DOHH2 (cell line): ENCODE measurements around the gene SLC15A5.

Experiments used
- H3F3A ChIP-seq: fragments of 200-600 bp; sonication (generic), shearing (Covaris generic); 2 replicates; pipeline ENCODE4 v1.6.0; 2016; ENCODE audit warnings: antibody characterized with exemption, mild to moderate bottlenecking; ENCODE audit not compliant: control insufficient read depth, insufficient read depth
- H3K27ac ChIP-seq: fragments of 200-600 bp; sonication (generic); 2 replicates; pipeline ENCODE4 v1.5.1; 2014; ENCODE audit warnings: low read depth, mild to moderate bottlenecking, low read length, moderate library complexity
- H3K27me3 ChIP-seq: fragments of 200-600 bp; sonication (generic); 2 replicates; pipeline ENCODE4 v1.6.1; 2014; ENCODE audit warnings: mild to moderate bottlenecking, low read length, mixed read lengths; ENCODE audit not compliant: control insufficient read depth
- H3K36me3 ChIP-seq: fragments of 200-600 bp; sonication (generic); 2 replicates; pipeline ENCODE4 v1.6.1; 2014; ENCODE audit warnings: mild to moderate bottlenecking, low read length, moderate library complexity, mixed read lengths; ENCODE audit not compliant: control insufficient read depth
- H3K4me1 ChIP-seq: fragments of 200-600 bp; sonication (generic); 2 replicates; pipeline ENCODE4 v1.6.1; 2014; ENCODE audit warnings: mild to moderate bottlenecking, low read length, mixed read lengths; ENCODE audit not compliant: control insufficient read depth
- H3K4me2 ChIP-seq: fragments of 200-600 bp; sonication (generic); 2 replicates; pipeline ENCODE4 v1.6.0; 2014; ENCODE audit warnings: mild to moderate bottlenecking, low read length, moderate library complexity
- H3K4me3 ChIP-seq: fragments of 200-600 bp; sonication (generic); 2 replicates; pipeline ENCODE4 v1.5.1; 2014; ENCODE audit warnings: mild to moderate bottlenecking, low read length, mixed read lengths
- H3K79me2 ChIP-seq: fragments of 200-600 bp; sonication (generic); 2 replicates; pipeline ENCODE4 v1.6.1; 2014; ENCODE audit warnings: mild to moderate bottlenecking, low read length, mixed read lengths; ENCODE audit not compliant: control insufficient read depth
- H3K9me2 ChIP-seq: fragments of 200-600 bp; sonication (generic); replicated peaks from 2 replicates; pipeline ENCODE4 v1.6.1; 2014; ENCODE audit warnings: mild to moderate bottlenecking, low read length, mixed read lengths; ENCODE audit not compliant: control insufficient read depth
- H3K9me3 ChIP-seq: fragments of 200-600 bp; sonication (generic); 2 replicates; pipeline ENCODE4 v1.6.1; 2014; ENCODE audit warnings: antibody characterized with exemption, low read length, mixed read lengths; ENCODE audit not compliant: control insufficient read depth, insufficient read depth
- H4K20me1 ChIP-seq: fragments of 200-600 bp; sonication (generic); 2 replicates; pipeline ENCODE4 v1.6.0; 2014; ENCODE audit warnings: low read depth, mild to moderate bottlenecking, antibody characterized with exemption, low read length, moderate library complexity; ENCODE audit not compliant: control insufficient read depth, insufficient read depth
- CTCF ChIP-seq: fragments of 200-600 bp; sonication (generic); IDR thresholded peaks from one replicate; pipeline ENCODE4 v1.5.1; 2014; ENCODE audit warnings: antibody characterized with exemption, mild to moderate bottlenecking, low read depth, low read length; ENCODE audit not compliant: poor library complexity, severe bottlenecking
- EZH2phosphoT487 ChIP-seq: fragments of 200-600 bp; sonication (generic); IDR thresholded peaks from 2 replicates; pipeline ENCODE4 v1.6.1; 2017; ENCODE audit warnings: borderline replicate concordance, mild to moderate bottlenecking, antibody characterized with exemption, low read length, moderate library complexity, mixed read lengths

Gene SLC15A5

DNA sequence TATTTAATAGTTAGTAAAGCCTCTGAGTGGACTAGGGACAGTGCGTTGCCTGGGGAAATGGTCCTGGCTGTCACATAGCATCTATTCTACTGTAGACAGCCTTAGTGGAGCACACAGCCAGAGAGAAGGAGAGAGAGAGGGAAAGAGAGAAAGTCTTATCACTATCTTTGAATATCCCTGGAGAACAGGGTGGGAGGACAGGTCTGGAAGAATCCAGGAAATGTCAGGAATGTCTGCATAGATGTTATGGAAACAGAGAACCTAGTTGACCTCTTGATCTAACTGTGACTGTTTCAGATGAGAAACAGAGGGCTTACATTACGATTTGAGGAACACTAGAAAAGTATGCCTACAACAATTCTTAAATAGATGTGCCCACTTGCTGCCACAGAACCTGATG, 92.8 kb downstream of the SLC15A5 start:
- Histone ChIP-seq H3K4me2 (no peak overlapping the region), H3K36me3 (no peaks in the 10 kb centered on the region), H3K9me2 (no peaks in the 10 kb centered on the region), H3K27ac (no peak overlapping the region), H3K79me2 (no peaks in the 10 kb centered on the region), H3K4me3 (no peak overlapping the region), H3K4me1 (no peaks in the 10 kb centered on the region), H4K20me1 (no peaks in the 10 kb centered on the region), H3K27me3 (no peaks in the 10 kb centered on the region), H3K9me3 (no peaks in the 10 kb centered on the region), H3F3A (no peaks in the 10 kb centered on the region)
- no peak for TF ChIP-seq CTCF
- TF ChIP-seq EZH2phosphoT487, result no peak

DNA sequence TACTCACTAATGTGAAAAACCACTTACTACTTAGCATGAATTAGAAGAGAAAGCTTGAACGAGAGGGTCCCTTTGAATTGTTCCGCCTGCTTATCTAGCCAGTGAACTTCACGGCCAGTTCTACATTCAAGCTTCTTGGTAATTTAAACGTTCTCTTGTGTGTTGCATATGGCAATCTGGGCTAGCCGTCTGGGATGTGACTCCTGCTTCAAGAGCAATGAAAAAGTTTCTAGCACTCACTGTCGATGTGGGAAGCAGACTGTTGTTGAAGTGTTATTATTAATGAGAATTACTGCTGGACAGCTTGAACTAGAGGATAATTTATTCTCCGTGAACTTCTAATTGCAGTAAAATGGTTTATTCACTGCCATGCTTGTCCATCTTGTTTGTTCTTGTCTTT, 93.9 kb downstream of the SLC15A5 start:
- H3K27ac ChIP-seq, result no peak overlapping the region
- H3K4me3 ChIP-seq, result no peak overlapping the region
- no peaks in the 10 kb centered on the region for H4K20me1 ChIP-seq
- no peak overlapping the region for H3K4me2 ChIP-seq
- no peaks in the 10 kb centered on the region for H3K27me3 ChIP-seq
- H3K9me2 ChIP-seq, result no peaks in the 10 kb centered on the region
- no peaks in the 10 kb centered on the region for H3K36me3 ChIP-seq
- H3K4me1 ChIP-seq, result no peaks in the 10 kb centered on the region
- no peaks in the 10 kb centered on the region for H3K9me3 ChIP-seq
- no peaks in the 10 kb centered on the region for H3F3A ChIP-seq
- TF ChIP-seq CTCF, result no peak
- TF ChIP-seq EZH2phosphoT487, result no peak
- H3K79me2 ChIP-seq, result no peaks in the 10 kb centered on the region

GRCh38 chr12:16175840-16176239, 101.6 kb downstream of the SLC15A5 start:
- Histone ChIP-seq H3K4me3 (no peak overlapping the region), H3K4me2 (no peak overlapping the region), H3K36me3 (no peaks in the 10 kb centered on the region), H3K79me2 (no peaks in the 10 kb centered on the region), H4K20me1 (no peaks in the 10 kb centered on the region), H3K9me3 (no peaks in the 10 kb centered on the region), H3K9me2 (no peaks in the 10 kb centered on the region), H3K27me3 (no peaks in the 10 kb centered on the region), H3K4me1 (no peaks in the 10 kb centered on the region), H3K27ac (no peak overlapping the region), H3F3A (no peaks in the 10 kb centered on the region)
- TF ChIP-seq EZH2phosphoT487, result no peak
- TF ChIP-seq CTCF, result no peak

- no peaks in the 10 kb centered on the region for H3K4me1 ChIP-seq
- no peaks in the 10 kb centered on the region for H3K9me3 ChIP-seq
- no peaks in the 10 kb centered on the region for H3K9me2 ChIP-seq
- TF ChIP-seq CTCF (no peak), EZH2phosphoT487 (no peak)
- H4K20me1 ChIP-seq, result no peaks in the 10 kb centered on the region
- no peak overlapping the region for H3K4me3 ChIP-seq
- H3K36me3 ChIP-seq, result no peaks in the 10 kb centered on the region
- no peaks in the 10 kb centered on the region for H3K79me2 ChIP-seq
- H3K27me3 ChIP-seq, result no peaks in the 10 kb centered on the region
- no peaks in the 10 kb centered on the region for H3F3A ChIP-seq
- no peak overlapping the region for H3K4me2 ChIP-seq
- no peak overlapping the region for H3K27ac ChIP-seq
These were observed 103.2 kb downstream of the SLC15A5 start for GRCh38 chr12:16174282-16174681.
